Endothelial cell of umbilical vein (primary cell): ENCODE data around the gene DLL1.

Experiments
- EZH2 ChIP-seq: IDR thresholded peaks from 2 replicates; pipeline ENCODE4 v1.6.1; 2012; ENCODE audit warnings: borderline replicate concordance, low read depth, mild to moderate bottlenecking, moderate library complexity, low read length, inconsistent platforms; ENCODE audit not compliant: severe bottlenecking
- GATA2 ChIP-seq: IDR thresholded peaks from 2 replicates; pipeline ENCODE4 v1.7.0; 2011; ENCODE audit warnings: low read depth, mild to moderate bottlenecking, moderate library complexity, mixed read lengths, low read length; ENCODE audit not compliant: insufficient read length, insufficient read depth
- MYC ChIP-seq: IDR thresholded peaks from one replicate; pipeline ENCODE4 v1.6.1; 2011; ENCODE audit warnings: mild to moderate bottlenecking, low read depth, low read length
- POLR2A ChIP-seq: IDR thresholded peaks from 2 replicates; pipeline ENCODE4 v1.6.1; 2012; ENCODE audit warnings: low read depth, mild to moderate bottlenecking, control low read depth, low read length
- POLR2AphosphoS5 ChIP-seq: IDR thresholded peaks from 2 replicates; pipeline ENCODE4 v1.6.1; 2012; ENCODE audit warnings: low read depth, mild to moderate bottlenecking, control low read depth, low read length, moderate library complexity; ENCODE audit not compliant: insufficient read depth
- TF ChIP-seq, protein P1 (sequence below), 2 donors: IDR thresholded peaks; 1 replicate in 1 of 2; 2 replicates in 1 of 2; pipeline ENCODE4 v1.5.1; 2011; ENCODE audit warnings: low read length in 2 of 2, mild to moderate bottlenecking in 2 of 2, moderate library complexity in 2 of 2, control low read depth in 1 of 2, inconsistent platforms in 1 of 2, low read depth in 1 of 2; ENCODE audit not compliant: insufficient read depth in 1 of 2; ENCODE audit errors: extremely low read depth in 1 of 2

DNA sequence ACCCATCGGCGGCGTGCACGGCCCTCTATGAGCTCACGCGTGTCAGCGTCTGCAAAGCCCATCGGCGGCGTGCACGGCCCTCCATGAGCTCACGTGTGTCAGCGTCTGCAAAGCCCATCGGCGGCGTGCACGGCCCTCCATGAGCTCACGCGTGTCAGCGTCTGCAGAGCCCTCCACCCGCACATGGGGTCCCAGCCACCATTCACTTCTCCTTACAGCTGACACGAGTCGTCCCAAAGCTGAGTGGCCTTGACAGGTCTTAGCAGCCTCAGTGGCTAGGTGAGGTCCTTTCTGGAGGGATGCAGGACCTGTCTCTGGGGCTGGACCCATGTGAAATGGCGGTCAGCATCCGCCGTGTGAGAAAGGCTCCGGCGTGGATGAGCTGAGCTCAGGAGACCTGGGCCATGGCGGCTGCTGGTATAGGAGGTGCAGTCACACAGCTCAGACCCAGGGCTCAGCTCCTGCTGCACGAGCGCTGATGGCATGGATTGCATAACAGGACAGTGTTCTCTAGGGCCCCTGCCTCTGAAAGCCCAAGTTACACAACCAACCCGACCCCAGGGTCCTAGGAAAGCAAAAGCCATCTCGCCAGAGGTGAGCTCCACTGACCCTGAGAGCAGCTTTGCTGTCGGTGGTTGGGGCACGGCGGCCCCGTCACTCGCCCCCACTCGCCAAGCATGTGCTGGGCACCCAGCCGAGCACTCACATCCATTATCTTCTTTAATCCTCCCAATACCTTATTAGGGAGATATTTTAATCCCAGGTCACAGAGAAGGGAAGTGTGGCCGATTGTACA is 38.9 kb downstream of the DLL1 start:
- no peak for TF ChIP-seq POLR2AphosphoS5
- TF ChIP-seq, protein P1, sequence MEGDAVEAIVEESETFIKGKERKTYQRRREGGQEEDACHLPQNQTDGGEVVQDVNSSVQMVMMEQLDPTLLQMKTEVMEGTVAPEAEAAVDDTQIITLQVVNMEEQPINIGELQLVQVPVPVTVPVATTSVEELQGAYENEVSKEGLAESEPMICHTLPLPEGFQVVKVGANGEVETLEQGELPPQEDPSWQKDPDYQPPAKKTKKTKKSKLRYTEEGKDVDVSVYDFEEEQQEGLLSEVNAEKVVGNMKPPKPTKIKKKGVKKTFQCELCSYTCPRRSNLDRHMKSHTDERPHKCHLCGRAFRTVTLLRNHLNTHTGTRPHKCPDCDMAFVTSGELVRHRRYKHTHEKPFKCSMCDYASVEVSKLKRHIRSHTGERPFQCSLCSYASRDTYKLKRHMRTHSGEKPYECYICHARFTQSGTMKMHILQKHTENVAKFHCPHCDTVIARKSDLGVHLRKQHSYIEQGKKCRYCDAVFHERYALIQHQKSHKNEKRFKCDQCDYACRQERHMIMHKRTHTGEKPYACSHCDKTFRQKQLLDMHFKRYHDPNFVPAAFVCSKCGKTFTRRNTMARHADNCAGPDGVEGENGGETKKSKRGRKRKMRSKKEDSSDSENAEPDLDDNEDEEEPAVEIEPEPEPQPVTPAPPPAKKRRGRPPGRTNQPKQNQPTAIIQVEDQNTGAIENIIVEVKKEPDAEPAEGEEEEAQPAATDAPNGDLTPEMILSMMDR (IDR thresholded peaks at IDR 0.05; ENCODE audit: extremely low read depth in 1 of 2, insufficient read depth in 1 of 2, low read depth in 1 of 2, low read length in 2 of 2) = no peak
- no peak for TF ChIP-seq POLR2A
- no peak for TF ChIP-seq EZH2
- no peak for TF ChIP-seq GATA2
- TF ChIP-seq MYC = no peak
